Heart left ventricle (tissue), 16 donors: ENCODE data around the gene C1orf52. TPM values are rescaled to one million over a fixed set of nuclear protein-coding genes. Genes with fewer than 3 reads are reported as not detected.

Experiments used
- ATAC-seq, 4 donors: fragments of 200-7000 bp; cut with Tn5 transposase; one replicate each; pipeline ENCODE4 v1.9.1; 2020 to 2022; ENCODE audit warnings: moderate library complexity in 4 of 4, mild to moderate bottlenecking in 3 of 4, moderate number of reproducible peaks in 1 of 4
- DNase-seq, 5 donors: peaks; one replicate each; pipeline ENCODE4 v3.0.0-alpha.2; 2020
- H3K27ac ChIP-seq, 12 donors: fragments of 200-600 bp; sonication (generic) in 4 of 12; one replicate each; pipeline versions ENCODE4 v1.5.0 to v1.8.0; 2016 to 2022; ENCODE audit warnings: mild to moderate bottlenecking in 2 of 12
- H3K27me3 ChIP-seq, 9 donors: fragments of 200-600 bp; sonication (generic) in 2 of 9; one replicate each; pipeline versions ENCODE4 v1.5.1 to v1.8.0; 2016 to 2022; ENCODE audit warnings: mild to moderate bottlenecking in 3 of 9
- H3K36me3 ChIP-seq, 9 donors: fragments of 200-600 bp; sonication (generic) in 2 of 9; one replicate each; pipeline versions ENCODE4 v1.5.0 to v1.8.0; 2018 to 2022; ENCODE audit warnings: mild to moderate bottlenecking in 2 of 9
- H3K4me1 ChIP-seq, 12 donors: fragments of 200-600 bp; sonication (generic) in 4 of 12; one replicate each; pipeline versions ENCODE4 v1.5.0 to v1.8.0; 2016 to 2022; ENCODE audit warnings: mild to moderate bottlenecking in 3 of 12
- H3K4me3 ChIP-seq, 12 donors: fragments of 200-600 bp; sonication (generic) in 4 of 12; one replicate each; pipeline versions ENCODE4 v1.5.0 to v1.8.0; 2017 to 2022; ENCODE audit warnings: mild to moderate bottlenecking in 9 of 12, moderate library complexity in 4 of 12
- H3K9me3 ChIP-seq, 12 donors: fragments of 200-600 bp; sonication (generic) in 4 of 12; one replicate each; pipeline versions ENCODE4 v1.5.0 to v1.8.0; 2016 to 2022; ENCODE audit warnings: mild to moderate bottlenecking in 1 of 12
- CTCF ChIP-seq, 12 donors: fragments of 200-600 bp; sonication (generic) in 4 of 12; IDR thresholded peaks; one replicate each; pipeline versions ENCODE4 v1.5.0 to v1.8.0; 2018 to 2022; ENCODE audit warnings: antibody characterized with exemption in 12 of 12, mild to moderate bottlenecking in 5 of 12
- POLR2A ChIP-seq, 2 donors: fragments of 450-650 bp; IDR thresholded peaks; one replicate each; pipeline ENCODE4 v1.6.1; 2017; ENCODE audit warnings: antibody characterized with exemption in 2 of 2, mild to moderate bottlenecking in 2 of 2, moderate library complexity in 2 of 2
- WGBS, 4 donors: extraction: QIAGEN DNeasy Blood & Tissue Kit in 2 of 4; methylation state at CpG; one replicate each; pipeline versions ENCODE4 v1.1.5 to v1.1.7; 2013 to 2018; 5-methylcytosine and 5-hydroxymethylcytosine counted together
- intact Hi-C, 10 donors: fragments of 100-400 bp; cut with DNase I; formaldehyde crosslinking; loops; one replicate each; pipeline versions ENCODE4 v1.11.1 to v1.14.2; 2022
- polyA plus RNA-seq, 2 donors: library from polyadenylated mRNA; stranded (reverse); fragments of 200-250 nt; gene quantifications; one replicate each; pipeline ENCODE4 v1.2.3, GENCODE V29; 2013
- total RNA-seq, 9 donors: library from RNA; depleted of rRNA in 2 of 9; stranded (reverse); fragments of >200 nt in 2 of 9; fragmentation: NEBNext Ultra II Directional in 3 of 9; extraction: Animal tissue kit (Norgen Biotek cat#: 25700) in 3 of 9; gene quantifications; one replicate each; pipeline versions ENCODE4 v1.1.0 to v1.2.4, GENCODE V29; 2016 to 2023
- donor health status: ischemic (EF 13 %, LVEDD 7.1; RV severe dilation, severe dysfunction).
- donor health status: healthy with polysubstance abuse.
- donor health status: DM: no; HTN: yes; CAD: no.
- donor health status: DM: no; HTN: no; CAD: no.
- donor health status: ischemic (EF 25% LVEDD 6.9; RV normal size, moderate dysfunction).
- donor health status: ischemic (EF 25% LVEDD 5.7; RV mildly dilated, moderate dysfunction).
- donor health status: healthy.
- donor health status: DM: yes; HTN: yes; CAD: no.
- donor health status: ischemic (EF 35%, LVEDD 5.7; RV mildly dilated, moderate dysfunction).
- donor health status: nonischemic (EF 11% LVEDD 7.7; RV severe dilation, severe dysfunction).
- donor health status: DM: yes; HTN: yes; CAD: no.
- donor health status: PGD.
- donor health status: ischemic (EF 29% LVEDD 5.4; RV normal size, mild dysfunction).
- donor health status: nonischemic (EF 23%, LVEDD 6.1; RV moderate dilation, normal function).

Gene C1orf52
- total and polyA plus RNA-seq, 11 donors: 11.4 to 23.2 (median 17.0) TPM

- intact Hi-C loops: loop anchor here in 2 of 10 donors (5.0 kb wide), 2 partner anchors 42 to 302 kb away; partner anchors contain the start of gene SYDE2 (in 1 of the 2)
- H3K27ac ChIP-seq: peak overlapping the region in 2 of 12 donors; percentile 24 to 59
These were observed 15.0 kb downstream of the C1orf52 start for GRCh38 chr1:85244271-85245061.

GRCh38 chr1:85243372-85243771 is 16.1 kb downstream of the C1orf52 start:
- intact Hi-C loops: loop anchor here in 1 of 10 donors (5.0 kb wide), 1 partner anchor 41 kb away; the partner anchor contains the start of gene SYDE2
- H3K4me3 ChIP-seq: no peak overlapping the region
- DNase-seq: no peak
- H3K27me3 ChIP-seq: no peaks in the 10 kb centered on the region
- peaks cover 0 to 15% (median 0%) of the 10 kb centered on the region in 12 donors for H3K4me1 ChIP-seq
- no peaks in the 10 kb centered on the region for H3K36me3 ChIP-seq
- no peaks in the 10 kb centered on the region for H3K9me3 ChIP-seq
- H3K27ac ChIP-seq: peak overlapping the region in 1 of 12 donors; percentile 59
- no peak for ATAC-seq
- TF ChIP-seq CTCF (IDR thresholded peaks at IDR 0.05) (no peak), POLR2A (IDR thresholded peaks at IDR 0.05) (no peak)

More at GRCh38 chr1:85244271-85245061, 15.0 kb downstream of the C1orf52 start:
- ATAC-seq: no peak
- TF ChIP-seq CTCF (IDR thresholded peaks at IDR 0.05) (no peak), POLR2A (IDR thresholded peaks at IDR 0.05) (no peak)
- Histone ChIP-seq H3K4me3 (no peak overlapping the region), H3K36me3 (no peaks in the 10 kb centered on the region), H3K27me3 (no peaks in the 10 kb centered on the region), H3K4me1 (peaks cover 0 to 15% (median 0%) of the 10 kb centered on the region in 12 donors), H3K9me3 (no peaks in the 10 kb centered on the region)
- DNase-seq: no peak
- WGBS, 4 donors: 50 to 60% (median 56%) methylated on average over 4 of the region's 4 CpGs

- no peak for ATAC-seq
- no peaks in the 10 kb centered on the region for H3K36me3 ChIP-seq
- 18 to 38% (median 25%) methylated on average over 1 of the region's 1 CpG for WGBS, 4 donors
- no peak for DNase-seq
- no peak overlapping the region for H3K4me3 ChIP-seq
- H3K9me3 ChIP-seq: no peaks in the 10 kb centered on the region
- intact Hi-C loops: loop anchor here in 1 of 10 donors (5.0 kb wide), 1 partner anchor 38 kb away; the partner anchor contains the start of gene SYDE2
- H3K4me1 ChIP-seq: peaks cover 0 to 15% (median 0%) of the 10 kb centered on the region in 12 donors
- H3K27ac ChIP-seq: peak overlapping the region in 1 of 12 donors; percentile 46
- no peaks in the 10 kb centered on the region for H3K27me3 ChIP-seq
- TF ChIP-seq CTCF (IDR thresholded peaks at IDR 0.05) (no peak), POLR2A (IDR thresholded peaks at IDR 0.05) (no peak)
These were observed 18.8 kb downstream of the C1orf52 start for GRCh38 chr1:85240643-85241042.

- no peaks in the 10 kb centered on the region for H3K27me3 ChIP-seq
- peak in 2 of 4 donors; percentile 43 to 78 for ATAC-seq
- TF ChIP-seq POLR2A (IDR thresholded peaks at IDR 0.05): no peak
- peak in 5 of 12 donors; percentile 15 to 35 (median 29) for TF ChIP-seq CTCF (IDR thresholded peaks at IDR 0.05)
- H3K36me3 ChIP-seq: no peaks in the 10 kb centered on the region
- DNase-seq: peak in 1 of 5 donors; percentile 32
- H3K4me1 ChIP-seq: peaks cover 0 to 15% (median 0%) of the 10 kb centered on the region in 12 donors
- no peaks in the 10 kb centered on the region for H3K9me3 ChIP-seq
- H3K27ac ChIP-seq: peak overlapping the region in 1 of 12 donors; percentile 46
- intact Hi-C loops: loop anchor here in 1 of 10 donors (5.0 kb wide), 1 partner anchor 38 kb away; the partner anchor contains the start of gene SYDE2
- no peak overlapping the region for H3K4me3 ChIP-seq
- 10 to 21% (median 13%) methylated on average over 1 of the region's 1 CpG for WGBS, 4 donors
These were observed 19.3 kb downstream of the C1orf52 start for GRCh38 chr1:85240174-85240601.
